Heart right ventricle (tissue), 16 donors: ENCODE measurements around the gene DEFB114. TPM values are rescaled to one million over a fixed set of nuclear protein-coding genes. Genes with fewer than 3 reads are reported as not detected.
"Not testable (repeated sequence)": the region's sequence is repeated elsewhere in the genome, so short reads cannot be mapped to it uniquely, and the experiment has no call there.

Experiments
- ATAC-seq, 8 donors: fragments of 200-7000 bp; cut with Tn5 transposase; one replicate each; pipeline ENCODE4 v1.9.1; 2020; ENCODE audit warnings: mild to moderate bottlenecking in 8 of 8, moderate library complexity in 8 of 8, moderate number of reproducible peaks in 1 of 8
- DNase-seq, 2 donors: peaks; one replicate each; pipeline ENCODE4 v3.0.0-alpha.2; 2020
- H3K27ac ChIP-seq, 10 donors: fragments of 200-600 bp; sonication (generic) in 2 of 10; one replicate each; pipeline versions ENCODE4 v1.5.0 to v1.8.0; 2020 to 2022; ENCODE audit warnings: mild to moderate bottlenecking in 3 of 10
- H3K27me3 ChIP-seq, 7 donors: fragments of 200-600 bp; one replicate each; pipeline ENCODE4 v1.8.0; 2021 to 2022; ENCODE audit warnings: mild to moderate bottlenecking in 2 of 7
- H3K36me3 ChIP-seq, 9 donors: fragments of 200-600 bp; sonication (generic) in 1 of 9; one replicate each; pipeline versions ENCODE4 v1.5.0 to v1.8.0; 2020 to 2022; ENCODE audit warnings: mild to moderate bottlenecking in 2 of 9
- H3K4me1 ChIP-seq, 9 donors: fragments of 200-600 bp; sonication (generic) in 1 of 9; one replicate each; pipeline versions ENCODE4 v1.5.0 to v1.8.0; 2020 to 2022; ENCODE audit warnings: mild to moderate bottlenecking in 4 of 9
- H3K4me3 ChIP-seq, 10 donors: fragments of 200-600 bp; sonication (generic) in 2 of 10; one replicate each; pipeline versions ENCODE4 v1.5.0 to v1.8.0; 2020 to 2022; ENCODE audit warnings: mild to moderate bottlenecking in 7 of 10, moderate library complexity in 2 of 10
- H3K9me3 ChIP-seq, 11 donors: fragments of 200-600 bp in 10 of 11; sonication (generic) in 2 of 11; one replicate each; pipeline versions ENCODE4 v1.5.0 to v1.8.0; 2013 to 2022; ENCODE audit warnings: mild to moderate bottlenecking in 2 of 11, control low read depth in 1 of 11, moderate library complexity in 1 of 11
- CTCF ChIP-seq, 9 donors: fragments of 200-600 bp; sonication (generic) in 2 of 9; IDR thresholded peaks; one replicate each; pipeline versions ENCODE4 v1.5.0 to v1.8.0; 2021 to 2022; ENCODE audit warnings: antibody characterized with exemption in 9 of 9, mild to moderate bottlenecking in 5 of 9, moderate library complexity in 1 of 9
- WGBS, 2 donors: extraction: QIAGEN DNeasy Blood & Tissue Kit; methylation state at CpG; one replicate each; pipeline ENCODE4 v1.1.7; 2013; ENCODE audit warnings: inconsistent platforms in 1 of 2; 5-methylcytosine and 5-hydroxymethylcytosine counted together
- intact Hi-C, 10 donors: fragments of 100-400 bp; cut with DNase I; formaldehyde crosslinking; loops; one replicate each; pipeline versions ENCODE4 v1.11.1 to v1.14.2; 2022
- polyA plus RNA-seq, 2 donors: library from polyadenylated mRNA; stranded (reverse); fragments of 200-250 nt; gene quantifications; one replicate each; pipeline ENCODE4 v1.2.3, GENCODE V29; 2013
- total RNA-seq, 10 donors: library from RNA; stranded (reverse); fragmentation: NEBNext Ultra II Directional in 3 of 10; extraction: Animal tissue kit (Norgen Biotek cat#: 25700) in 3 of 10; gene quantifications; one replicate each; pipeline versions ENCODE4 v1.2.1 to v1.2.4, GENCODE V29; 2021 to 2023
- donor health status: Arrhythmogenic right ventricular cardiomyopathy.
- donor health status: ischemic (EF 13 %, LVEDD 7.1; RV severe dilation, severe dysfunction).
- donor health status: healthy with polysubstance abuse.
- donor health status: DM: no; HTN: yes; CAD: no.
- donor health status: DM: no; HTN: no; CAD: no.
- donor health status: ischemic (EF 25% LVEDD 6.9; RV normal size, moderate dysfunction).
- donor health status: ischemic (EF 25% LVEDD 5.7; RV mildly dilated, moderate dysfunction).
- donor health status: healthy.
- donor health status: DM: yes; HTN: yes; CAD: no.
- donor health status: Ischemic cardiomyopathy.
- donor health status: ischemic (EF 35%, LVEDD 5.7; RV mildly dilated, moderate dysfunction).
- donor health status: nonischemic (EF 11% LVEDD 7.7; RV severe dilation, severe dysfunction).
- donor health status: DM: yes; HTN: yes; CAD: no.
- donor health status: PGD.
- donor health status: ischemic (EF 29% LVEDD 5.4; RV normal size, mild dysfunction).
- donor health status: nonischemic (EF 23%, LVEDD 6.1; RV moderate dilation, normal function).

The DEFB114 gene
- total and polyA plus RNA-seq, 12 donors, result not detected

DNA sequence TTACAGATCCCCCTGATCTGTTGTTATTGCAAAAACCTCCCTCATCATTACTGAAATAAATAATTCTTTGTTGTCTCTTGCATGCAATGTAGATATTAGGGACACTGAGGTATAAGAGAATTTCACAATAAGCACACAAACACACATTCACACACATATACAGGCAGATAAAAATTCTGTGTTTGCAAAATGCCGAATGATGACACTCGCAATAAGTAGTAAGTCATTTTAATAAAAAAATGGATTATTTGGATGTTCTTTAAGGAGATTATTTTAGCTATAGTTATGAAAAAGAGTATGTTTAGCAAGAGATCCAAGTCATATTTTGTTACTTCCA, 13.6 kb downstream of the DEFB114 start:
- Histone ChIP-seq H3K27ac (no peak overlapping the region), H3K36me3 (no peaks in the 10 kb centered on the region), H3K27me3 (no peaks in the 10 kb centered on the region), H3K4me3 (no peak overlapping the region), H3K9me3 (peaks cover 0 to under 1% (median 0%) of the 10 kb centered on the region in 11 donors), H3K4me1 (no peaks in the 10 kb centered on the region)
- ATAC-seq (no peak), DNase-seq (no peak)
- WGBS, 2 donors, result 96 to 98% methylated on average over 2 of the region's 2 CpGs
- intact Hi-C loops, result no loop called here
- no peak for TF ChIP-seq CTCF (IDR thresholded peaks at IDR 0.05)

- Histone ChIP-seq H3K27ac (no peak overlapping the region), H3K9me3 (peaks cover 0 to 8% (median 1%) of the 10 kb centered on the region in 11 donors), H3K27me3 (no peaks in the 10 kb centered on the region), H3K4me1 (no peaks in the 10 kb centered on the region), H3K4me3 (no peak overlapping the region), H3K36me3 (no peaks in the 10 kb centered on the region)
- intact Hi-C loops, result no loop called here
- TF ChIP-seq CTCF (IDR thresholded peaks at IDR 0.05), result no peak
- DNase-seq (no peak), ATAC-seq (no peak)
- 81 to 85% methylated on average over 4 of the region's 4 CpGs for WGBS, 2 donors
Measured at GRCh38 chr6:49949062-49949461, 14.9 kb downstream of the DEFB114 start.

GRCh38 chr6:49946835-49947234, 17.1 kb downstream of the DEFB114 start:
- 63 to 81% methylated on average over 2 of the region's 2 CpGs for WGBS, 2 donors
- Histone ChIP-seq H3K4me1 (no peaks in the 10 kb centered on the region), H3K4me3 (no peak overlapping the region), H3K9me3 (peaks cover 0 to 12% (median 4%) of the 10 kb centered on the region in 11 donors), H3K27me3 (no peaks in the 10 kb centered on the region), H3K36me3 (no peaks in the 10 kb centered on the region), H3K27ac (no peak overlapping the region)
- intact Hi-C loops, result no loop called here
- DNase-seq (no peak), ATAC-seq (no peak)
- TF ChIP-seq CTCF (IDR thresholded peaks at IDR 0.05), result no peak

DNA sequence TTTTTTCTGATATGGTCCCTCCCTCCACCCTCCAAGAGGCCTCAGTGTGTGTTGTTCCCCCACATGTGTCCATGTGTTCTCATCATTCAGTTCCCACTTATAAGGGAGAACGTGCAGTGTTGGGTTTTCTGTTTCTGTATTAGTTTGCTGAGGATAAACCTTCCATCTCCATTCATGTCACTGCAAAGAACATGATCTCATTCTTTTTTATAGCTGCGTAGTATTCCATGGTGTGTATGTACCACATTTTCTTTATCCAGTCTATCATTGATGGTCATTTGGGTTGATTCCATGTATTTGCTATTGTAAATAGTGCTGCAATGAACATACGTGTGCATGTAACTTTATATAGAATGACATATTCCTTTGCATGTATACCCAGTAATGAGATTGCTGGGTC, 19.9 kb downstream of the DEFB114 start:
- H3K4me1 ChIP-seq, H3K27me3 ChIP-seq, H3K36me3 ChIP-seq, H3K4me3 ChIP-seq, ATAC-seq, DNase-seq, intact Hi-C loops, H3K27ac ChIP-seq: not testable (repeated sequence)
- peaks cover 0 to 12% (median 4%) of the 10 kb centered on the region in 11 donors for H3K9me3 ChIP-seq
- WGBS, 2 donors, result 84 to 90% methylated on average over 3 of the region's 3 CpGs

- intact Hi-C loops, result no loop called here
- H3K4me3 ChIP-seq, result no peak overlapping the region
- no peak for TF ChIP-seq CTCF (IDR thresholded peaks at IDR 0.05)
- peaks cover 0 to 12% (median 4%) of the 10 kb centered on the region in 11 donors for H3K9me3 ChIP-seq
- WGBS, 2 donors, result 21 to 54% methylated on average over 3 of the region's 3 CpGs
- H3K27ac ChIP-seq, result no peak overlapping the region
- H3K36me3 ChIP-seq, result no peaks in the 10 kb centered on the region
- DNase-seq, result peak in 1 of 2 donors; percentile 5
- H3K27me3 ChIP-seq, result peaks cover 0 to 4% (median 0%) of the 10 kb centered on the region in 7 donors
- ATAC-seq, result peak in 7 of 8 donors; percentile 58 to 97 (median 74)
- H3K4me1 ChIP-seq, result no peaks in the 10 kb centered on the region
Measured at GRCh38 chr6:49939993-49940498, 23.9 kb downstream of the DEFB114 start.
